Measurements from ENCODE around the gene RC3H2. TPM values are rescaled to one million over a fixed set of nuclear protein-coding genes. Genes with fewer than 3 reads are reported as not detected.

RC3H2 gene
- total and polyA plus RNA-seq, 2 donors (not counting 3 experiments of a cell fraction or from before 2014, with no cell fraction given), result 25.3 to 63.0 TPM

DNA sequence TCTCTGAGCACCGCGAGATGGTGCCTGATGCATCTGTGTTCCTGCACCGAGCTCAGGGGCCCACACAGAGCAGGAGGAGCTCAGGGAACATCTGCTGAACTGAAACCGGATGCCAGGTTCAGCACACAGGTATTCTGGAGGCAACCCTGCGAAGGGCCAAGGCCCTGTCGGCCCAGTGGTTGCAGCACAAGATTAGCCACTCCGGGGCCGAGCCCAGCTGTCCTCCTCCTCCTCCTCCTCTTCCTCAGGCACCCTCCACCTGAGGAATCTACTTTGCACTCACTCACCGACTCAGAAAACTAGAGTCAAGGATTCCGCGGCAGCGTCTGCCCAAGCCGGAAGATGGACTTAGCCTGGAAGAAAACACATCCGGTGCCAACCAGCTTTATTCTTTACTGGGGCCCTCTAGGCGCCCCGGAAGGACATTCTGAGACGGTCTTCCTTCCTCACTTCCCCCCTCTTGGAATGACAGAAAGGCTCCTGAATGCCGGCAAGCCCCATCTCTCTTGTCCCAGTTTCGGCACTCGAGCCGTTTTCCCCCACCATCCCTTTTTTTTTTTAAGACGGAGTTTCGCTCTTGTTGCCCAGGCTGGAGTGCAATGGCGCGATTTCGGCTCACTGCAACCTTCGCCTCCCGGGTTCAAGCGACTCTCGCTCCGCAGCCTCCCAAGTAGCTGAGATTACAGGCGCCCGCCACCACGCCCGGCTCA lies 8.0 kb upstream of the RC3H2 start, which contains the start of gene ZBTB6:
Gene ZBTB6, minus strand, starts transcription at position 360 of the 710 bp plus-strand sequence. CDS start 1,251 bp downstream, outside the sequence.
- POLR2A ChIA-PET, result interaction anchor here (0.6 to 1.9 kb wide), 8 partner anchors 8 to 85 kb away, joined by 3 to 14 read pairs (median 4); partner anchors contain the start of genes PDCL, RABGAP1 and ZBTB26

DNA sequence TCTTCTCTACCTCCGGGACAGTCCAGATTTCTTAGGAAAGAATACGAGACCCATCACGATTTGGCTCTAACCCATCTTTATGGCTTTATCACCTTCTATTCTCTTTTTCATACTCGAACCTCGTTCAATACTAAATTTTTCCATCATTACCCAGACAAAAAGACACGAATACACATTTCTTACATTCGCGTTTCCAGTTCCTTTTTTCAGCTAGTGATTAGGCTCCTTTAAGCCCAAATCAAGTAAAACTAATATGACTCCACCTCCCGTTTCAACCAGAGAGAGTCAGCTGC lies 7.5 kb upstream of the RC3H2 start:
- Histone ChIP-seq H3K4me1 (ENCODE audit: control insufficient read depth, extremely low read depth, insufficient read depth, low read length) (peaks cover 12% of the 10 kb centered on the region), H3K9ac (replicated peaks; ENCODE audit: extremely low read depth, insufficient read depth, low read length) (peak overlapping the region; percentile 77), H3K9me1 (replicated peaks; ENCODE audit: control insufficient read depth, extremely low read depth, insufficient read depth, low read length) (no peaks in the 10 kb centered on the region), H3K27me3 (ENCODE audit: control insufficient read depth in 2 of 2, insufficient read depth in 2 of 2, low read length in 2 of 2) (no peaks in the 10 kb centered on the region), H4K20me1 (replicated peaks; ENCODE audit: control insufficient read depth, extremely low read depth, insufficient read depth, low read length) (no peaks in the 10 kb centered on the region), H3K9me3 (replicated peaks; ENCODE audit: control insufficient read depth, insufficient read depth, low read length) (no peaks in the 10 kb centered on the region), H2AFZ (ENCODE audit: low read depth, low read length) (peak overlapping the region; percentile 38), H3K36me3 (ENCODE audit: control insufficient read depth in 2 of 2, extremely low read depth in 1 of 2, insufficient read depth in 2 of 2, low read length in 2 of 2) (peaks cover 7 to 8% of the 10 kb centered on the region in 2 experiments), H3K79me2 (ENCODE audit: control insufficient read depth, insufficient read depth, low read length) (peaks cover 33% of the 10 kb centered on the region), H3K27ac (ENCODE audit: insufficient read depth, low read depth, low read length) (peak overlapping the region; percentile 60), H3K4me2 (ENCODE audit: insufficient read depth, low read length) (peak overlapping the region; percentile 90), H3K4me3 (replicated peaks in 1 of 3; ENCODE audit: insufficient read depth in 1 of 3, low read depth in 1 of 3, low read length in 3 of 3) (peak overlapping the region; percentile 78 to 99 (median 93))
- dilution Hi-C loops (cut with MboI; ENCODE audit: extremely low pct_ligation_motif_present, low sequenced_read_pairs) (no loop called here), intact Hi-C loops (cut with micrococcal nuclease) (loop anchor here (2.0 kb wide), 1 partner anchor 78 kb away; no protein-coding TSS in a partner anchor)
- ChIA-PET CTCF (interaction anchor here (0.7 to 2.0 kb wide), 10 partner anchors 9 to 437 kb away, joined by 3 to 10 read pairs (median 4); no protein-coding TSS in a partner anchor), POLR2A (interaction anchor here (0.7 to 1.9 kb wide), 4 partner anchors 19 to 84 kb away, joined by 3 to 14 read pairs (median 6); partner anchors contain the start of genes PDCL, RABGAP1 and ZBTB26)
- no peak for DNase-seq (ENCODE audit: low read depth, low spot score)
- no peak for FAIRE-seq
- BruUV-seq (replicated peaks), result no TSS peak
- TF ChIP-seq MYC (IDR thresholded peaks at IDR 0.05; ENCODE audit: low read depth, low read length) (no peak), POLR2AphosphoS5 (IDR thresholded peaks at IDR 0.05; ENCODE audit: insufficient read depth, low read depth, low read length) (no peak), JUN (IDR thresholded peaks at IDR 0.05; ENCODE audit: borderline replicate concordance, insufficient read depth, insufficient read length, low read depth) (no peak), EZH2 (IDR thresholded peaks at IDR 0.05; ENCODE audit: borderline replicate concordance, low read depth, low read length, severe bottlenecking) (no peak), GATA2 (IDR thresholded peaks at IDR 0.05; ENCODE audit: insufficient read depth, insufficient read length, low read depth, low read length) (no peak), FOS (IDR thresholded peaks at IDR 0.05; ENCODE audit: borderline replicate concordance, insufficient read depth, low read length) (no peak), POLR2A (IDR thresholded peaks at IDR 0.05; ENCODE audit: low read depth, low read length) (no peak)
- TF ChIP-seq, protein P1, sequence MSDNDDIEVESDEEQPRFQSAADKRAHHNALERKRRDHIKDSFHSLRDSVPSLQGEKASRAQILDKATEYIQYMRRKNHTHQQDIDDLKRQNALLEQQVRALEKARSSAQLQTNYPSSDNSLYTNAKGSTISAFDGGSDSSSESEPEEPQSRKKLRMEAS (IDR thresholded peaks at IDR 0.05; ENCODE audit: insufficient read depth, insufficient read length), result no peak
- TF ChIP-seq, protein P2, sequence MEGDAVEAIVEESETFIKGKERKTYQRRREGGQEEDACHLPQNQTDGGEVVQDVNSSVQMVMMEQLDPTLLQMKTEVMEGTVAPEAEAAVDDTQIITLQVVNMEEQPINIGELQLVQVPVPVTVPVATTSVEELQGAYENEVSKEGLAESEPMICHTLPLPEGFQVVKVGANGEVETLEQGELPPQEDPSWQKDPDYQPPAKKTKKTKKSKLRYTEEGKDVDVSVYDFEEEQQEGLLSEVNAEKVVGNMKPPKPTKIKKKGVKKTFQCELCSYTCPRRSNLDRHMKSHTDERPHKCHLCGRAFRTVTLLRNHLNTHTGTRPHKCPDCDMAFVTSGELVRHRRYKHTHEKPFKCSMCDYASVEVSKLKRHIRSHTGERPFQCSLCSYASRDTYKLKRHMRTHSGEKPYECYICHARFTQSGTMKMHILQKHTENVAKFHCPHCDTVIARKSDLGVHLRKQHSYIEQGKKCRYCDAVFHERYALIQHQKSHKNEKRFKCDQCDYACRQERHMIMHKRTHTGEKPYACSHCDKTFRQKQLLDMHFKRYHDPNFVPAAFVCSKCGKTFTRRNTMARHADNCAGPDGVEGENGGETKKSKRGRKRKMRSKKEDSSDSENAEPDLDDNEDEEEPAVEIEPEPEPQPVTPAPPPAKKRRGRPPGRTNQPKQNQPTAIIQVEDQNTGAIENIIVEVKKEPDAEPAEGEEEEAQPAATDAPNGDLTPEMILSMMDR (IDR thresholded peaks at IDR 0.05; ENCODE audit: extremely low read depth in 1 of 2, insufficient read depth in 1 of 2, low read depth in 1 of 2, low read length in 2 of 2), result no peak

More for the DNA sequence above, 8.0 kb upstream of the RC3H2 start, which contains the start of gene ZBTB6:
- peak within 1 kb of the TSS; percentile 38 for H2AFZ ChIP-seq (ENCODE audit: low read depth, low read length)
- peaks cover 7 to 8% of the 10 kb centered on the region in 2 experiments for H3K36me3 ChIP-seq (ENCODE audit: control insufficient read depth in 2 of 2, extremely low read depth in 1 of 2, insufficient read depth in 2 of 2, low read length in 2 of 2)
- H3K4me1 ChIP-seq (ENCODE audit: control insufficient read depth, extremely low read depth, insufficient read depth, low read length), result peaks cover 12% of the 10 kb centered on the region
- H3K27ac ChIP-seq (ENCODE audit: insufficient read depth, low read depth, low read length), result peak within 1 kb of the TSS; percentile 60
- no peak for TF ChIP-seq JUN (IDR thresholded peaks at IDR 0.05; ENCODE audit: borderline replicate concordance, insufficient read depth, insufficient read length, low read depth)
- peak; percentile 87 for TF ChIP-seq POLR2AphosphoS5 (IDR thresholded peaks at IDR 0.05; ENCODE audit: insufficient read depth, low read depth, low read length)
- TF ChIP-seq GATA2 (IDR thresholded peaks at IDR 0.05; ENCODE audit: insufficient read depth, insufficient read length, low read depth, low read length), result no peak
- peak; percentile 64 for TF ChIP-seq POLR2A (IDR thresholded peaks at IDR 0.05; ENCODE audit: low read depth, low read length)
- TF ChIP-seq EZH2 (IDR thresholded peaks at IDR 0.05; ENCODE audit: borderline replicate concordance, low read depth, low read length, severe bottlenecking), result no peak
- TF ChIP-seq FOS (IDR thresholded peaks at IDR 0.05; ENCODE audit: borderline replicate concordance, insufficient read depth, low read length), result no peak
- BruUV-seq (replicated peaks), result TSS peak; percentile 71
- CTCF ChIA-PET, result interaction anchor here (0.7 to 2.0 kb wide), 11 partner anchors 9 to 437 kb away, joined by 3 to 10 read pairs (median 3); no protein-coding TSS in a partner anchor
- H4K20me1 ChIP-seq (replicated peaks; ENCODE audit: control insufficient read depth, extremely low read depth, insufficient read depth, low read length), result no peaks in the 10 kb centered on the region
- intact Hi-C loops (cut with micrococcal nuclease) (loop anchor here (1.0 to 2.0 kb wide), 3 partner anchors 8 to 78 kb away; partner anchors contain the start of genes RC3H2 and ZBTB26), dilution Hi-C loops (cut with MboI; ENCODE audit: extremely low pct_ligation_motif_present, low sequenced_read_pairs) (no loop called here)
- DNase-seq (ENCODE audit: low read depth, low spot score) (peak; percentile 77), FAIRE-seq (peak; percentile 92)
- H3K9ac ChIP-seq (replicated peaks; ENCODE audit: extremely low read depth, insufficient read depth, low read length), result peak within 1 kb of the TSS; percentile 77
- peaks cover 33% of the 10 kb centered on the region for H3K79me2 ChIP-seq (ENCODE audit: control insufficient read depth, insufficient read depth, low read length)
- H3K27me3 ChIP-seq (ENCODE audit: control insufficient read depth in 2 of 2, insufficient read depth in 2 of 2, low read length in 2 of 2), result no peaks in the 10 kb centered on the region
- no peaks in the 10 kb centered on the region for H3K9me3 ChIP-seq (replicated peaks; ENCODE audit: control insufficient read depth, insufficient read depth, low read length)
- peak within 1 kb of the TSS; percentile 90 for H3K4me2 ChIP-seq (ENCODE audit: insufficient read depth, low read length)
- peak within 1 kb of the TSS; percentile 78 to 99 (median 93) for H3K4me3 ChIP-seq (replicated peaks in 1 of 3; ENCODE audit: insufficient read depth in 1 of 3, low read depth in 1 of 3, low read length in 3 of 3)
- H3K9me1 ChIP-seq (replicated peaks; ENCODE audit: control insufficient read depth, extremely low read depth, insufficient read depth, low read length), result no peaks in the 10 kb centered on the region

Measured in endothelial cell of umbilical vein (primary cell).